ENCODE results near the gene PRKD2. TPM values are rescaled to one million over a fixed set of nuclear protein-coding genes. Genes with fewer than 3 reads are reported as not detected.

Gene PRKD2
- total RNA-seq, 4 donors from 2014 or later: 40.1 to 201 (median 53.5) TPM

GRCh38 chr19:46725859-46726393 is 9.0 kb upstream of the PRKD2 start:
- 84 to 100% methylated on average over 2 to 9 of the region's 9 CpGs for WGBS, 2 donors (ENCODE audit: low coverage in 1 of 2)
- in situ Hi-C loops (cut with MboI; ENCODE audit: low pct_ligation_motif_present in 1 of 4, low pct_unique_long_range_greater_than_20kb in 1 of 4, low sequenced_read_pairs in 3 of 4): no loop called here
- TF ChIP-seq POLR2AphosphoS5 (IDR thresholded peaks at IDR 0.05) (no peak), POLR2A (IDR thresholded peaks at IDR 0.05) (no peak), EP300 (IDR thresholded peaks at IDR 0.05; ENCODE audit: low read depth) (no peak), CTCF (IDR thresholded peaks at IDR 0.05) (no peak)
- DNase-seq: no peak
- Histone ChIP-seq H3K27me3 (no peaks in the 10 kb centered on the region), H3K4me3 (no peak overlapping the region), H3K4me1 (no peaks in the 10 kb centered on the region), H3K9me3 (no peaks in the 10 kb centered on the region), H3K27ac (no peak overlapping the region), H3K36me3 (peaks cover 0 to 66% (median 22%) of the 10 kb centered on the region in 4 donors)
- intact Hi-C loops (cut with DNase I; ENCODE audit: low total_unique reads): no loop called here

DNA sequence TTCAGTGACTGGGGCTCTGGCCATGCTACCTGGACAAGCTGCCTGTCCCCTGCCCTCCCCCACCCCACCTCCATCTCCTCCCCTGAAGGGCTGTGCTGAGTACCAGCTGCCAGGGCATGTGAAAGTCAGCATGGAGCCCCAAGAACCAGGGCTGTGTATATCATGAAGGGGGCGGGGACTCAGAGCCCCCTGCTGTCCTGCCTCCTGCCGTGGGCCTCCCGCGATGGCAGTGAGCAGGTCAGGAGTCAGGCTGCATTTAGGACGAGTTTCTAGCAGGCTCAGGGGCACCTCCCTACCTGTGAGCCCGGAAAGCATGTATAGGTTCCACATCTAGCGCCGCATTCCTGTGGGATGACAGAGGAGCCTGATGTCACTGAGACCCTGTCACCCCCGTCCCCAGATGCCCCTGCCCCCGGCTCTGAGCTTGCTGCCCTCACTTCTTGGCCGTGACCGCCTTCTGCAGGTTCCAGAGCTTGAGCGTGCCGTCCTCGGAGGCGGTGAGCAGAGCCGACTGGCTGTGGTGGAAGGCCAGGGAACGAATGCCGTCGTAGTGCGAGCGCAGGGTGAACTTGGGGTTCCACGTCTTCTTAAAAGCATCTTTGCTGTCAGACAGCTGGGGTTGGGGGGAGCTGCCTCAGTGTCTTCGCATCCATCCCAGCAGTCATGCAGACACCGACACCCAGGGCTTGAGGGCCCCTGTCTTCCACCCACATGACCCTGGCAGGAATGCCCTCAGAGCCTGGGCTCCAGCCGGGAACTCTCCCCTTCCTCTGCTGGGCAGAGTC is 8.3 kb upstream of the PRKD2 start:
- H3K4me1 ChIP-seq: no peaks in the 10 kb centered on the region
- H3K27ac ChIP-seq: no peak overlapping the region
- WGBS, 2 donors (ENCODE audit: low coverage in 1 of 2): 93% methylated on average over 26 of the region's 26 CpGs; no CpG with 5 or more reads in 1 of the 2 donors
- H3K4me3 ChIP-seq: no peak overlapping the region
- no peak for DNase-seq
- peaks cover 0 to 63% (median 25%) of the 10 kb centered on the region in 4 donors for H3K36me3 ChIP-seq
- TF ChIP-seq POLR2AphosphoS5 (IDR thresholded peaks at IDR 0.05): no peak
- no peak for TF ChIP-seq POLR2A (IDR thresholded peaks at IDR 0.05)
- no peak for TF ChIP-seq CTCF (IDR thresholded peaks at IDR 0.05)
- no peak for TF ChIP-seq EP300 (IDR thresholded peaks at IDR 0.05; ENCODE audit: low read depth)
- intact Hi-C loops (cut with DNase I; ENCODE audit: low total_unique reads) (no loop called here), in situ Hi-C loops (cut with MboI; ENCODE audit: low pct_ligation_motif_present in 1 of 4, low pct_unique_long_range_greater_than_20kb in 1 of 4, low sequenced_read_pairs in 3 of 4) (no loop called here)
- H3K27me3 ChIP-seq: no peaks in the 10 kb centered on the region
- H3K9me3 ChIP-seq: no peaks in the 10 kb centered on the region

GRCh38 chr19:46724468-46724867 is 7.6 kb upstream of the PRKD2 start:
- 93% methylated on average over 20 of the region's 20 CpGs; no CpG with 5 or more reads in 1 of the 2 donors for WGBS, 2 donors (ENCODE audit: low coverage in 1 of 2)
- Histone ChIP-seq H3K4me1 (no peaks in the 10 kb centered on the region), H3K4me3 (no peak overlapping the region), H3K27me3 (no peaks in the 10 kb centered on the region), H3K9me3 (no peaks in the 10 kb centered on the region), H3K27ac (no peak overlapping the region), H3K36me3 (peaks cover 0 to 58% (median 24%) of the 10 kb centered on the region in 4 donors)
- no peak for DNase-seq
- TF ChIP-seq POLR2A (IDR thresholded peaks at IDR 0.05) (no peak), EP300 (IDR thresholded peaks at IDR 0.05; ENCODE audit: low read depth) (no peak), CTCF (IDR thresholded peaks at IDR 0.05) (no peak), POLR2AphosphoS5 (IDR thresholded peaks at IDR 0.05) (no peak)
- intact Hi-C loops (cut with DNase I; ENCODE audit: low total_unique reads): no loop called here
- in situ Hi-C loops (cut with MboI; ENCODE audit: low pct_ligation_motif_present in 1 of 4, low pct_unique_long_range_greater_than_20kb in 1 of 4, low sequenced_read_pairs in 3 of 4): no loop called here

- Histone ChIP-seq H3K27ac (no peak overlapping the region), H3K27me3 (no peaks in the 10 kb centered on the region), H3K9me3 (no peaks in the 10 kb centered on the region), H3K36me3 (peaks cover 0 to 56% (median 24%) of the 10 kb centered on the region in 4 donors), H3K4me3 (no peak overlapping the region), H3K4me1 (peaks cover 0 to 6% (median 3%) of the 10 kb centered on the region in 4 donors)
- no peak for TF ChIP-seq POLR2AphosphoS5 (IDR thresholded peaks at IDR 0.05)
- no peak for TF ChIP-seq POLR2A (IDR thresholded peaks at IDR 0.05)
- no peak for TF ChIP-seq EP300 (IDR thresholded peaks at IDR 0.05; ENCODE audit: low read depth)
- no peak for TF ChIP-seq CTCF (IDR thresholded peaks at IDR 0.05)
- 98% methylated on average over 6 of the region's 6 CpGs; no CpG with 5 or more reads in 1 of the 2 donors for WGBS, 2 donors (ENCODE audit: low coverage in 1 of 2)
- intact Hi-C loops (cut with DNase I; ENCODE audit: low total_unique reads) (no loop called here), in situ Hi-C loops (cut with MboI; ENCODE audit: low pct_ligation_motif_present in 1 of 4, low pct_unique_long_range_greater_than_20kb in 1 of 4, low sequenced_read_pairs in 3 of 4) (no loop called here)
- no peak for DNase-seq
These were observed 6.6 kb upstream of the PRKD2 start for GRCh38 chr19:46723471-46723870.
